Measurements from ENCODE around the gene ABCA3. TPM values are rescaled to one million over a fixed set of nuclear protein-coding genes. Genes with fewer than 3 reads are reported as not detected.

Gene ABCA3
- total and polyA plus RNA-seq, 2 of the 8 experiments (the other 6 are each of a cell fraction or from before 2014, with no cell fraction given) = 5.7 to 7.9 TPM

DNA sequence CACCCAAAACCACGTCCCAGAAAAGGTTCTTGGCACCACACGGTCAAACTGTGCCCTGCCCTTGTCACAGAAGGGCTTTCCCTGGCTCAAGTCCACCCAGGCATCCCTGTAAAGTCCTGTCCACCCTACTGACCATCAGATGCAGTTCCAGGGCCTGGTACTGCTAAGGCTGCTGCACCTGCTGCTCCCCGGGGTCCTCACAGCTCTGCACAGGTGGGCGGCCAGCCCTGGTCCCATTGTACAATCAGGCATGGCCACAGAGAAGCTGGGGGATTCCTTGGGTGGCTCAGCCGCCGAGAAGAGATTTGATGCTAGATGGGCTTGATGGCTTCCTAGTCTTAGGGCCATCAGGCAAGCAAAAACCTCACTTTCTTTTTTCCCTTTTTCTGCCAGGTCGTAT is 15.3 kb downstream of the ABCA3 start (continued):
- TF ChIP-seq, protein P1, sequence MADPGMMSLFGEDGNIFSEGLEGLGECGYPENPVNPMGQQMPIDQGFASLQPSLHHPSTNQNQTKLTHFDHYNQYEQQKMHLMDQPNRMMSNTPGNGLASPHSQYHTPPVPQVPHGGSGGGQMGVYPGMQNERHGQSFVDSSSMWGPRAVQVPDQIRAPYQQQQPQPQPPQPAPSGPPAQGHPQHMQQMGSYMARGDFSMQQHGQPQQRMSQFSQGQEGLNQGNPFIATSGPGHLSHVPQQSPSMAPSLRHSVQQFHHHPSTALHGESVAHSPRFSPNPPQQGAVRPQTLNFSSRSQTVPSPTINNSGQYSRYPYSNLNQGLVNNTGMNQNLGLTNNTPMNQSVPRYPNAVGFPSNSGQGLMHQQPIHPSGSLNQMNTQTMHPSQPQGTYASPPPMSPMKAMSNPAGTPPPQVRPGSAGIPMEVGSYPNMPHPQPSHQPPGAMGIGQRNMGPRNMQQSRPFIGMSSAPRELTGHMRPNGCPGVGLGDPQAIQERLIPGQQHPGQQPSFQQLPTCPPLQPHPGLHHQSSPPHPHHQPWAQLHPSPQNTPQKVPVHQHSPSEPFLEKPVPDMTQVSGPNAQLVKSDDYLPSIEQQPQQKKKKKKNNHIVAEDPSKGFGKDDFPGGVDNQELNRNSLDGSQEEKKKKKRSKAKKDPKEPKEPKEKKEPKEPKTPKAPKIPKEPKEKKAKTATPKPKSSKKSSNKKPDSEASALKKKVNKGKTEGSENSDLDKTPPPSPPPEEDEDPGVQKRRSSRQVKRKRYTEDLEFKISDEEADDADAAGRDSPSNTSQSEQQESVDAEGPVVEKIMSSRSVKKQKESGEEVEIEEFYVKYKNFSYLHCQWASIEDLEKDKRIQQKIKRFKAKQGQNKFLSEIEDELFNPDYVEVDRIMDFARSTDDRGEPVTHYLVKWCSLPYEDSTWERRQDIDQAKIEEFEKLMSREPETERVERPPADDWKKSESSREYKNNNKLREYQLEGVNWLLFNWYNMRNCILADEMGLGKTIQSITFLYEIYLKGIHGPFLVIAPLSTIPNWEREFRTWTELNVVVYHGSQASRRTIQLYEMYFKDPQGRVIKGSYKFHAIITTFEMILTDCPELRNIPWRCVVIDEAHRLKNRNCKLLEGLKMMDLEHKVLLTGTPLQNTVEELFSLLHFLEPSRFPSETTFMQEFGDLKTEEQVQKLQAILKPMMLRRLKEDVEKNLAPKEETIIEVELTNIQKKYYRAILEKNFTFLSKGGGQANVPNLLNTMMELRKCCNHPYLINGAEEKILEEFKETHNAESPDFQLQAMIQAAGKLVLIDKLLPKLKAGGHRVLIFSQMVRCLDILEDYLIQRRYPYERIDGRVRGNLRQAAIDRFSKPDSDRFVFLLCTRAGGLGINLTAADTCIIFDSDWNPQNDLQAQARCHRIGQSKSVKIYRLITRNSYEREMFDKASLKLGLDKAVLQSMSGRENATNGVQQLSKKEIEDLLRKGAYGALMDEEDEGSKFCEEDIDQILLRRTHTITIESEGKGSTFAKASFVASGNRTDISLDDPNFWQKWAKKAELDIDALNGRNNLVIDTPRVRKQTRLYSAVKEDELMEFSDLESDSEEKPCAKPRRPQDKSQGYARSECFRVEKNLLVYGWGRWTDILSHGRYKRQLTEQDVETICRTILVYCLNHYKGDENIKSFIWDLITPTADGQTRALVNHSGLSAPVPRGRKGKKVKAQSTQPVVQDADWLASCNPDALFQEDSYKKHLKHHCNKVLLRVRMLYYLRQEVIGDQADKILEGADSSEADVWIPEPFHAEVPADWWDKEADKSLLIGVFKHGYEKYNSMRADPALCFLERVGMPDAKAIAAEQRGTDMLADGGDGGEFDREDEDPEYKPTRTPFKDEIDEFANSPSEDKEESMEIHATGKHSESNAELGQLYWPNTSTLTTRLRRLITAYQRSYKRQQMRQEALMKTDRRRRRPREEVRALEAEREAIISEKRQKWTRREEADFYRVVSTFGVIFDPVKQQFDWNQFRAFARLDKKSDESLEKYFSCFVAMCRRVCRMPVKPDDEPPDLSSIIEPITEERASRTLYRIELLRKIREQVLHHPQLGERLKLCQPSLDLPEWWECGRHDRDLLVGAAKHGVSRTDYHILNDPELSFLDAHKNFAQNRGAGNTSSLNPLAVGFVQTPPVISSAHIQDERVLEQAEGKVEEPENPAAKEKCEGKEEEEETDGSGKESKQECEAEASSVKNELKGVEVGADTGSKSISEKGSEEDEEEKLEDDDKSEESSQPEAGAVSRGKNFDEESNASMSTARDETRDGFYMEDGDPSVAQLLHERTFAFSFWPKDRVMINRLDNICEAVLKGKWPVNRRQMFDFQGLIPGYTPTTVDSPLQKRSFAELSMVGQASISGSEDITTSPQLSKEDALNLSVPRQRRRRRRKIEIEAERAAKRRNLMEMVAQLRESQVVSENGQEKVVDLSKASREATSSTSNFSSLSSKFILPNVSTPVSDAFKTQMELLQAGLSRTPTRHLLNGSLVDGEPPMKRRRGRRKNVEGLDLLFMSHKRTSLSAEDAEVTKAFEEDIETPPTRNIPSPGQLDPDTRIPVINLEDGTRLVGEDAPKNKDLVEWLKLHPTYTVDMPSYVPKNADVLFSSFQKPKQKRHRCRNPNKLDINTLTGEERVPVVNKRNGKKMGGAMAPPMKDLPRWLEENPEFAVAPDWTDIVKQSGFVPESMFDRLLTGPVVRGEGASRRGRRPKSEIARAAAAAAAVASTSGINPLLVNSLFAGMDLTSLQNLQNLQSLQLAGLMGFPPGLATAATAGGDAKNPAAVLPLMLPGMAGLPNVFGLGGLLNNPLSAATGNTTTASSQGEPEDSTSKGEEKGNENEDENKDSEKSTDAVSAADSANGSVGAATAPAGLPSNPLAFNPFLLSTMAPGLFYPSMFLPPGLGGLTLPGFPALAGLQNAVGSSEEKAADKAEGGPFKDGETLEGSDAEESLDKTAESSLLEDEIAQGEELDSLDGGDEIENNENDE (IDR thresholded peaks at IDR 0.05; ENCODE audit: insufficient replicate concordance, low read length) = no peak
- no peak for TF ChIP-seq JUND (IDR thresholded peaks at IDR 0.05; ENCODE audit: low read length)
- TF ChIP-seq SP4 (IDR thresholded peaks at IDR 0.05; ENCODE audit: low read length) = no peak
- no peak for TF ChIP-seq NANOG (IDR thresholded peaks at IDR 0.05; ENCODE audit: insufficient read depth, low read depth, low read length, poor library complexity, severe bottlenecking)
- TF ChIP-seq HDAC2 (IDR thresholded peaks at IDR 0.05; ENCODE audit: borderline replicate concordance in 1 of 2, low read depth in 2 of 2, low read length in 2 of 2) = no peak
- no peak for TF ChIP-seq ASH2L (IDR thresholded peaks at IDR 0.05; ENCODE audit: low read length)
- no peak for TF ChIP-seq CHD1 (IDR thresholded peaks at IDR 0.05; ENCODE audit: low read depth, low read length)

Measured in H1 (cell line).